SK-N-MC (cell line): ENCODE measurements around the gene MCL1.

Experiments used
- EZH2 ChIP-seq: fragments of 200-600 bp; sonication (generic); IDR thresholded peaks from one replicate; pipeline ENCODE4 v1.6.1; 2017; ENCODE audit warnings: antibody characterized with exemption
- FOXP2 ChIP-seq: optimal IDR thresholded peaks from 2 replicates; pipeline ENCODE3; 2011; ENCODE audit warnings: mild to moderate bottlenecking, moderate library complexity; ENCODE audit not compliant: insufficient read depth; ENCODE audit errors: extremely low read length, control extremely low read depth
- POLR2AphosphoS5 ChIP-seq: IDR thresholded peaks from 2 replicates; pipeline ENCODE4 v1.6.1; 2012; ENCODE audit warnings: mild to moderate bottlenecking, low read depth, low read length, borderline replicate concordance

DNA sequence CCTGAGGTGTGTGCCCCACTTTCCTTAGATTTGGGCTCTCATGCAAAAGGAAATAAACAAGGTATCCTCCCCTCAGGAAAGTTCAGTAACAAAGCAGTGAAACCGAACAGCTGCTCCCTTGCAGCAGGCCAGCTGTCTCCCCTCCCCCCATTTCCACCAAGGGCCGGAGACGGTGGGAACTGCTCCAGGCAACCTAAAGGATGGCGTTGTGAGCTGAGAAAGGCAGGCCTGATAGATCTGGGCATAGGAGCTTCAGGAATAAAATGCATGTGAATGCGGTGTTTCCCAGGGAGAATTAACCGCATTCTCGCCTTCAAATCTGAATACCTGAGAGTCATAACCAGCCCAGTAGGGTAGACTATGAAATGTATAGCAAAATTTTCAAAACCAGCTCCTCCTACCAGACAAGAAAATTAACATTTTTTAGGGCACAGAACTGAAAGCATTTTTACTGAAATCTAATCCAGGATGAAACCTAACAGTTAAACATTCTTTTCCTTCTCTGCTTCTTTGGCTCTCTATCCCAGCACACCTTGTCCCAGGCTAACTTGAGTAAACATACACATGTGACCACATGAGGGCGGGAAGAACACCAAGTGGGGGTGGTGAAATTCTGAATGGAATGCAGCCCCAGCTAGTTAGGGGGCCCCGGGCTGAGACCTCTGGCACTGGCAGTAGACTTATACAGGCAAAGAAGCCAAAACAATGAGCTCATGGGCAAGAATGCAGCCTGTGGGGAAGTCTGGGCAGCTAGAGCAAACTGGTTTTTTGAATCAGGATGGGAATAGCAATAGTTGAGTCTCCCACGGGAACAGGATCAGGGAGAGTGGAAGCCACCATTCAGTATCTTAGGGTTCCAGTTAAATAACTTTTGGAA, 11.5 kb downstream of the MCL1 start:
- TF ChIP-seq EZH2 (no peak), POLR2AphosphoS5 (no peak), FOXP2 (no peak)
